HL-60/S4 treated with phorbol 12-myristate 13-acetate at 8.2 ng/mL for 4 days and 3 days (cell line): ENCODE data around the gene CAPN3.

Experiments used
- in situ Hi-C: fragments of 300-500 bp; cut with MboI; formaldehyde crosslinking; loops from 2 replicates; pipeline ENCODE4 v1.15.0; 2022; ENCODE audit warnings: low sequenced_read_pairs

Gene CAPN3

GRCh38 chr15:42449770-42450424, 90.6 kb downstream of the CAPN3 start:
- in situ Hi-C loops, result no loop called here

- in situ Hi-C loops, result no loop called here
These were observed 91.1 kb downstream of the CAPN3 start for GRCh38 chr15:42450425-42450790.

- in situ Hi-C loops, result no loop called here
These were observed 94.5 kb downstream of the CAPN3 start for GRCh38 chr15:42453826-42454225.

- in situ Hi-C loops, result no loop called here
These were observed 97.2 kb downstream of the CAPN3 start for GRCh38 chr15:42456531-42456930.

GRCh38 chr15:42456971-42457370, 97.7 kb downstream of the CAPN3 start:
- in situ Hi-C loops, result no loop called here

- in situ Hi-C loops, result no loop called here
These were observed 98.4 kb downstream of the CAPN3 start for GRCh38 chr15:42457445-42458442.

- in situ Hi-C loops, result no loop called here
These were observed 102.0 kb downstream of the CAPN3 start for GRCh38 chr15:42461261-42461660.
